Mucosa of descending colon (tissue), 3 donors: ENCODE results near the gene CSNK1G1. TPM values are rescaled to one million over a fixed set of nuclear protein-coding genes. Genes with fewer than 3 reads are reported as not detected.

Experiments
- ATAC-seq: fragments of 200-7000 bp; cut with Tn5 transposase; one replicate; pipeline ENCODE4 v1.9.1; 2020; ENCODE audit warnings: mild to moderate bottlenecking, moderate library complexity
- DNase-seq, 3 donors: peaks; one replicate each; pipeline ENCODE4 v3.0.0-alpha.2; 2020
- H3K36me3 ChIP-seq: fragments of 200-600 bp; one replicate; pipeline ENCODE4 v1.8.0; 2021; ENCODE audit warnings: low read depth, mild to moderate bottlenecking
- H3K4me1 ChIP-seq: fragments of 200-600 bp; one replicate; pipeline ENCODE4 v1.8.0; 2021; ENCODE audit warnings: low read depth, mild to moderate bottlenecking
- H3K4me3 ChIP-seq: fragments of 200-600 bp; one replicate; pipeline ENCODE4 v1.8.0; 2021; ENCODE audit warnings: mild to moderate bottlenecking
- H3K9me3 ChIP-seq: fragments of 200-600 bp; one replicate; pipeline ENCODE4 v1.8.0; 2021; ENCODE audit warnings: mild to moderate bottlenecking
- intact Hi-C, 2 donors: fragments of 100-400 bp; cut with DNase I in 1 of 2; cut with micrococcal nuclease in 1 of 2; formaldehyde crosslinking; loops; one replicate each; pipeline versions ENCODE4 v1.11.0 to v1.11.1; 2022; cut with DNase I, micrococcal nuclease
- total RNA-seq, 3 donors: library from RNA; stranded (reverse); fragmentation: NEBNext Ultra II Directional in 2 of 3; extraction: Animal tissue kit (Norgen Biotek cat#: 25700) in 2 of 3; gene quantifications; one replicate each; pipeline versions ENCODE4 v1.2.1 to v1.2.4, GENCODE V29; 2021 to 2023
- TF ChIP-seq, protein P1 (sequence below): fragments of 200-600 bp; IDR thresholded peaks from one replicate; pipeline ENCODE4 v1.8.0; 2022; ENCODE audit warnings: antibody characterized with exemption, mild to moderate bottlenecking
- donor health status: DM: no; HTN: no; CAD: no; lungs with moderate emphysema.
- donor health status: DM: no; HTN: no; CAD: no.
- donor health status: DM: no; HTN: yes; CAD: no.

CSNK1G1 gene
- total RNA-seq, 3 donors from 2014 or later: 19.1 to 22.3 (median 22.3) TPM

DNA sequence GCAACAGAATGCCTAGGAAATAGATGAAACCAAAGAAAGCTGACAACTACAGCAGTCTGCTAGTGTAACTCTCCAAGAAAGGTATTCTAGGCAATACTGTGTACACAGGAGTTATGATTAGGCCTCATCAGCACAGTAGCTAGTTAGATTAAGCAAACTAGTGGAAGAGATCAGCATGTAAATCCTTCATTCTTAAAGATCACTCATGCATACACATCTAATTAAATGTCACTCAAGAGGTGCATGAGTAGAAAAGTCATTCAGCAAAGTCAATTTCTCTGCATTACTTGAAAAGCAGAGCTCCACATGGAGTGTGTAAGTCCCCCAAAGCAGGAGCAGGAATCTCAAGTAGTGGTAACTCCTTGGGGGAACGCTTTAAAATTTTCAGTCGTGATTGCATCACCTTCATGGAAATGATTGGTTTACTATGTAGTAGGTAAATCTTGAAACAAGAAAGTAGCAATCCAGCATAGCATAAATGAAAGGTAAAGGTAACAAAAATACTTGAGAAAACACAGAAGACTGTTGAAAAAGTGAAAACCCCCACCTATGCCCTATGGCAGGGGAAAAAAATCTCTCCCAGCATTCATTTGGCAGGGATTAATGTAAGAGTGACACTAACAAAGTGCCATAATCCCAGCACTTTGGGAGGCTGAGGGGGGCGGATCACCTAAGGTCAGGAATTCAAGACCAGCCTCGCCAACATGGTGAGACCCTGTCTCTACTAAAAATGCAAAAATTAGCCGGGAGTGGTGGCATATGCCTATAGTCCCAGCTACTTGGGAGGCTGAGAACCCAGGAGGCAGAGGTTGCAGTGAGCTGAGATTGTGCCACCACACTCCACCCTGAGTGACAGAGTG is 163.8 kb downstream of the CSNK1G1 start:
- DNase-seq (no peak), ATAC-seq (no peak)
- intact Hi-C loops: no loop called here
- H3K4me3 ChIP-seq: no peak overlapping the region
- H3K36me3 ChIP-seq: no peaks in the 10 kb centered on the region
- no peaks in the 10 kb centered on the region for H3K4me1 ChIP-seq
- H3K9me3 ChIP-seq: no peaks in the 10 kb centered on the region
- TF ChIP-seq, protein P1, sequence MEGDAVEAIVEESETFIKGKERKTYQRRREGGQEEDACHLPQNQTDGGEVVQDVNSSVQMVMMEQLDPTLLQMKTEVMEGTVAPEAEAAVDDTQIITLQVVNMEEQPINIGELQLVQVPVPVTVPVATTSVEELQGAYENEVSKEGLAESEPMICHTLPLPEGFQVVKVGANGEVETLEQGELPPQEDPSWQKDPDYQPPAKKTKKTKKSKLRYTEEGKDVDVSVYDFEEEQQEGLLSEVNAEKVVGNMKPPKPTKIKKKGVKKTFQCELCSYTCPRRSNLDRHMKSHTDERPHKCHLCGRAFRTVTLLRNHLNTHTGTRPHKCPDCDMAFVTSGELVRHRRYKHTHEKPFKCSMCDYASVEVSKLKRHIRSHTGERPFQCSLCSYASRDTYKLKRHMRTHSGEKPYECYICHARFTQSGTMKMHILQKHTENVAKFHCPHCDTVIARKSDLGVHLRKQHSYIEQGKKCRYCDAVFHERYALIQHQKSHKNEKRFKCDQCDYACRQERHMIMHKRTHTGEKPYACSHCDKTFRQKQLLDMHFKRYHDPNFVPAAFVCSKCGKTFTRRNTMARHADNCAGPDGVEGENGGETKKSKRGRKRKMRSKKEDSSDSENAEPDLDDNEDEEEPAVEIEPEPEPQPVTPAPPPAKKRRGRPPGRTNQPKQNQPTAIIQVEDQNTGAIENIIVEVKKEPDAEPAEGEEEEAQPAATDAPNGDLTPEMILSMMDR: no peak

- DNase-seq (no peak), ATAC-seq (no peak)
- Histone ChIP-seq H3K4me3 (no peak overlapping the region), H3K4me1 (no peaks in the 10 kb centered on the region), H3K9me3 (no peaks in the 10 kb centered on the region), H3K36me3 (no peaks in the 10 kb centered on the region)
- intact Hi-C loops: no loop called here
- TF ChIP-seq, protein P1: no peak
Measured at GRCh38 chr15:64187396-64188191, 168.4 kb downstream of the CSNK1G1 start.

DNA sequence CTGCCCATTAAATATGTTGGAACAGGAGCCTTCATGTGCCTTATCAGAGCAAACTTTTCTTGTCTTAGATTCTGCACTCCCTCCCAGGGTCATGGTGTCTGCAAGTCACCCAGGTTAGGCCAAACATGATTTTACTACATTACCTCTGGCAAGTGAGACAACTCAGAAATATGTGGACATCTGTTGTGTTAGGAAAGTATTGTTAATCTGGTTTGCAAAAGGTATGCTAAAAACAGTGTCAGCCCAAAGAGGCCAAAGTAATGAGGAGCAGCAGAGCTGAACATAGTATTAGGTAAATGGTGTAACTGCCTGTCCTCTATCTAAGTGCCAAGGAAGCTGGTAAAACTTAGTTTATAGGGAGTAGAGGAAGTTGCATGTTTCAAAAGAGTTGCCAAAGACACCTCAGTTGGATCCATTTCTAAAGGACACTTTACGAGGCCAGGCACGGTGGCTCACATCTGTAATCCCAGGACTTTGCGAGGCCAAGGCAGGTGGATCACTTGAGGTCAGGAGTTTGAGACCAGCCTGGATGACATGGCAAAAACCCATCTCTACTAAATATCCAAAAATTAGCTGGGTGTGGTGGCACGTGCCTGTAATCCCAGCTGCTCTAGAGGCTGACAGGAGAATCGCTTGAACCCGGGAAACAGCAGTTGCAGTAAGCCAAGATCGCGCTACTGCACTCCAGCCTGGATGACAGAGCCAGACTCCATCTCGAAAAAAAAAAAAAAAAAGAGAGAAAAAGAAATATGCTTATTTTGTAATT is 170.6 kb downstream of the CSNK1G1 start:
- Histone ChIP-seq H3K9me3 (no peaks in the 10 kb centered on the region), H3K36me3 (no peaks in the 10 kb centered on the region), H3K4me1 (no peaks in the 10 kb centered on the region), H3K4me3 (no peak overlapping the region)
- DNase-seq: no peak
- no peak for ATAC-seq
- TF ChIP-seq, protein P1: no peak
- intact Hi-C loops: no loop called here

GRCh38 chr15:64182859-64183370 is 173.1 kb downstream of the CSNK1G1 start:
- no peak overlapping the region for H3K4me3 ChIP-seq
- ATAC-seq (peak; percentile 71), DNase-seq (no peak)
- H3K36me3 ChIP-seq: no peaks in the 10 kb centered on the region
- TF ChIP-seq, protein P1: no peak
- no peaks in the 10 kb centered on the region for H3K9me3 ChIP-seq
- H3K4me1 ChIP-seq: no peaks in the 10 kb centered on the region
- intact Hi-C loops: no loop called here

- DNase-seq: no peak
- TF ChIP-seq, protein P1: no peak
- ATAC-seq: peak; percentile 20
- Histone ChIP-seq H3K9me3 (no peaks in the 10 kb centered on the region), H3K4me1 (no peaks in the 10 kb centered on the region), H3K36me3 (no peaks in the 10 kb centered on the region), H3K4me3 (no peak overlapping the region)
- intact Hi-C loops: no loop called here
Measured at GRCh38 chr15:64180235-64180824, 175.6 kb downstream of the CSNK1G1 start.
